ENCODE measurements around the gene SLC25A25. TPM values are rescaled to one million over a fixed set of nuclear protein-coding genes. Genes with fewer than 3 reads are reported as not detected.
A peak's percentile ranks its signal among the peaks of the same experiment; 100 is the strongest.
"Not testable (repeated sequence)": the region's sequence is repeated elsewhere in the genome, so short reads cannot be mapped to it uniquely, and the experiment has no call there.

SLC25A25 gene
- total RNA-seq, result 15.6 and 18.0 TPM in 2 replicates
- long read RNA-seq, transcript SLC25A25-201 (10 exons, 3,474 nt), result major isoform, 13 of 16 reads
- long read RNA-seq, partial matches to known transcripts, result 0 of 16 reads
- long read RNA-seq, other reads (novel, unspliced or antisense), result 2 of 16 reads

DNA sequence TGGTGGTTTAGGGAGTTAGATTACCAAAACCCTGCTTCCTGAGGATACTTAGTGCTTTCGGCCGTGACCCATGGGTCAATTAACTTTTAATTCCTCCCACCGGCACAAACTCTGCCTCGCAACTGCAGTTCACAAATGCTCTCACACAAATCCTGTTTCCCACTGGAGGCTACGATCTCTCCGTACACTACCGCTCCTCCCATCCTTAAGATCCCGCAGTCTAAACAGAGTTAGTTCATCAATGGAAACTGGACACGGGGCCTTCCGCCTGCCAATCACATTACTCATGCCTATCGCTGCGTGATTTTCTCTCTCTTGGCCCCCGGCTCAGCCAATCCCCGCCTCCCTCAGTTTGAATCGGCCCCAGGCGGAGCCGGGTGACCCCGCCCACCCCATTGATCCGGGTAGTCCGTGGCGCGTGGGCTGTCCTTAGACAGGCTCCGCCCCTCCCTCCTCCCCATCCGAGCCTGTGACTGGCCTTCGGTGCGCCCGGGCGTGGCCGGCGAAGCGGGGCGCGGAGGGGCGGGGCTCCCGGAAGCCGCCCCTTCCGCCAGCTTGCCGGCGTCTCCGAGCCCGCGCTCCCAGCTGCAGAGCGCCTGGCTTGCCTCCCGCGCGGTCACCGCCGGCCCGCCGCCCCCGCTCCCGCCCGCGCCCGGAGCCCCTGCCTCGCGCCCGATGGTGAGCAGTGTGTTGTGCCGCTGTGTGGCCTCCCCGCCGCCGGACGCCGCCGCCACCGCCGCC lies at the start of gene SLC25A25:
Gene SLC25A25 (plus strand): TSS at position 588 of the 741 bp plus-strand sequence. CDS start 88 bp downstream, at position 676.
- no peaks in the 10 kb centered on the region for H3K9me3 Mint-ChIP-seq (ENCODE audit: unreplicated experiment)
- peaks cover 39% of the 10 kb centered on the region for H3K4me1 Mint-ChIP-seq (ENCODE audit: unreplicated experiment)
- no peaks in the 10 kb centered on the region for H3K27me3 Mint-ChIP-seq (ENCODE audit: unreplicated experiment)
- peak within 1 kb of the TSS; percentile 93 for H3K27ac Mint-ChIP-seq (ENCODE audit: unreplicated experiment)
- peak within 1 kb of the TSS; percentile 84 for H3K4me3 Mint-ChIP-seq (ENCODE audit: unreplicated experiment)
- TF ChIP-seq, protein P1, sequence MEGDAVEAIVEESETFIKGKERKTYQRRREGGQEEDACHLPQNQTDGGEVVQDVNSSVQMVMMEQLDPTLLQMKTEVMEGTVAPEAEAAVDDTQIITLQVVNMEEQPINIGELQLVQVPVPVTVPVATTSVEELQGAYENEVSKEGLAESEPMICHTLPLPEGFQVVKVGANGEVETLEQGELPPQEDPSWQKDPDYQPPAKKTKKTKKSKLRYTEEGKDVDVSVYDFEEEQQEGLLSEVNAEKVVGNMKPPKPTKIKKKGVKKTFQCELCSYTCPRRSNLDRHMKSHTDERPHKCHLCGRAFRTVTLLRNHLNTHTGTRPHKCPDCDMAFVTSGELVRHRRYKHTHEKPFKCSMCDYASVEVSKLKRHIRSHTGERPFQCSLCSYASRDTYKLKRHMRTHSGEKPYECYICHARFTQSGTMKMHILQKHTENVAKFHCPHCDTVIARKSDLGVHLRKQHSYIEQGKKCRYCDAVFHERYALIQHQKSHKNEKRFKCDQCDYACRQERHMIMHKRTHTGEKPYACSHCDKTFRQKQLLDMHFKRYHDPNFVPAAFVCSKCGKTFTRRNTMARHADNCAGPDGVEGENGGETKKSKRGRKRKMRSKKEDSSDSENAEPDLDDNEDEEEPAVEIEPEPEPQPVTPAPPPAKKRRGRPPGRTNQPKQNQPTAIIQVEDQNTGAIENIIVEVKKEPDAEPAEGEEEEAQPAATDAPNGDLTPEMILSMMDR (IDR thresholded peaks at IDR 0.05), result no peak
- DNase-seq (ENCODE audit: extremely low spot score, unreplicated experiment), result peak; percentile 100
- H3K36me3 Mint-ChIP-seq (ENCODE audit: unreplicated experiment), result peaks cover 3% of the 10 kb centered on the region

DNA sequence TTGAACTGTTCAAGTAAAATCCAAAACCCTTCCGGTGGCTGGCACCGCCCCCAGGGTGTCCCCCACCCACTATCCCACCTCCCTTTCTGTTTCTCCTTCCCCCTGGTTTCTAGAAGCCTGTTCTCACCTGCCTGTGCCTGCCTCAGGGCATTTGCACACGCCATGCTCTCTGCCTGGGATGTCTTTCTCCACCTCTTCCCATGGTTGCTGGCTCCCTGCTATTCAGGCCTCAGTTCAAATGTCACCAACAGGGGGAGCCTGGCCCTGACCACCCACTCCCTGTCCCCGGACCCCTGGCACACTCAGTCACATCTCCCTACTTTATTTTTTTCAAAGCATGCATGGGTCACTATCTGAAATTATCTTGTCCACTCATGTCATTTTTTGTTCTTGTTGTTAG lies 47.3 kb upstream of the SLC25A25 start:
- TF ChIP-seq, protein P1 (IDR thresholded peaks at IDR 0.05), result no peak
- Mint-ChIP-seq H3K9me3 (ENCODE audit: unreplicated experiment) (no peaks in the 10 kb centered on the region), H3K4me1 (ENCODE audit: unreplicated experiment) (peaks cover 14% of the 10 kb centered on the region), H3K36me3 (ENCODE audit: unreplicated experiment) (no peaks in the 10 kb centered on the region), H3K4me3 (ENCODE audit: unreplicated experiment) (no peak overlapping the region), H3K27me3 (ENCODE audit: unreplicated experiment) (no peaks in the 10 kb centered on the region), H3K27ac (ENCODE audit: unreplicated experiment) (no peak overlapping the region)
- DNase-seq (ENCODE audit: extremely low spot score, unreplicated experiment), result no peak

DNA sequence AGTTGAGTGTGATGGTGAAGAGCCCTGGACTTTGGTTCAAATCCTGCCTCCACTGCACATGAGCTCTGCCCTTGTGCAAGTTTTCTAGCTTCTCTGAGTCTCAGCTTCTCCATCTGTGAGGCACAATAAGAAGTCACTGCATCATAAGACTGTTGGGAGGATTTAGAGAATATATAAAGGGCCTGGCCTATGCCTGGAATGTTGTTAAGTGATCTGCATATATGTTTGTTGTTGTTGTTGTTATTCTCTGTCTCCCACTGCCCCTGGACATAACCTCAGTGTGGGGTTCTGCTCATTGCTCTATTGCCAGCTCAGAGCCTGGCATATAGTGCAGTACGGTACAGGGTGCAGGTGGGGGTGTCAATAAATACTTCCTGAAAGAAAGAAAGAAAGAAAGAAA lies 46.9 kb upstream of the SLC25A25 start:
- H3K27ac Mint-ChIP-seq (ENCODE audit: unreplicated experiment), result no peak overlapping the region
- DNase-seq (ENCODE audit: extremely low spot score, unreplicated experiment), result no peak
- H3K4me3 Mint-ChIP-seq (ENCODE audit: unreplicated experiment), result no peak overlapping the region
- no peaks in the 10 kb centered on the region for H3K27me3 Mint-ChIP-seq (ENCODE audit: unreplicated experiment)
- peaks cover 12% of the 10 kb centered on the region for H3K4me1 Mint-ChIP-seq (ENCODE audit: unreplicated experiment)
- TF ChIP-seq, protein P1 (IDR thresholded peaks at IDR 0.05), result no peak
- no peaks in the 10 kb centered on the region for H3K9me3 Mint-ChIP-seq (ENCODE audit: unreplicated experiment)
- H3K36me3 Mint-ChIP-seq (ENCODE audit: unreplicated experiment), result no peaks in the 10 kb centered on the region

DNA sequence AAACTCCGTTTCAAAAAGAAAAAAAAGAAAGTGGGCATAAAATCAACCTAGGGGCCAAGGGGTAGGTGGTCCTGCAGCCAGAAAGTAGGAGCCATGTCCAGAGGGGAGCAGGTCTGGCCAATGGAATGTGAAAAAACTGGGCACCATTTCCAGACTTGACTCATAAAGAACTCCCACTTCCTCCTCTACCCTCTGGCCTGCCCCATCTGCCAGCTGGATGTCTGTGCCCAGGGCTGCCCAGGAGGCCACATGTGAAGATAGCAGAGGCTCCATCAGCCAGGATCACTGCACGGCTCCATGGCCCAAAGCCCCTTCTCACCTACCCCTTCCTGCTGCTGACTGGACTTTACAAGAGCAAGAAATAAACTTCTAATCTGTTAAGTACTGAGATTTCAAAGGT lies 45.1 kb upstream of the SLC25A25 start:
- Mint-ChIP-seq H3K9me3 (ENCODE audit: unreplicated experiment) (no peaks in the 10 kb centered on the region), H3K27me3 (ENCODE audit: unreplicated experiment) (no peaks in the 10 kb centered on the region), H3K27ac (ENCODE audit: unreplicated experiment) (no peak overlapping the region), H3K4me1 (ENCODE audit: unreplicated experiment) (peaks cover 25% of the 10 kb centered on the region), H3K36me3 (ENCODE audit: unreplicated experiment) (no peaks in the 10 kb centered on the region), H3K4me3 (ENCODE audit: unreplicated experiment) (no peak overlapping the region)
- DNase-seq (ENCODE audit: extremely low spot score, unreplicated experiment), result no peak
- TF ChIP-seq, protein P1 (IDR thresholded peaks at IDR 0.05), result no peak

DNA sequence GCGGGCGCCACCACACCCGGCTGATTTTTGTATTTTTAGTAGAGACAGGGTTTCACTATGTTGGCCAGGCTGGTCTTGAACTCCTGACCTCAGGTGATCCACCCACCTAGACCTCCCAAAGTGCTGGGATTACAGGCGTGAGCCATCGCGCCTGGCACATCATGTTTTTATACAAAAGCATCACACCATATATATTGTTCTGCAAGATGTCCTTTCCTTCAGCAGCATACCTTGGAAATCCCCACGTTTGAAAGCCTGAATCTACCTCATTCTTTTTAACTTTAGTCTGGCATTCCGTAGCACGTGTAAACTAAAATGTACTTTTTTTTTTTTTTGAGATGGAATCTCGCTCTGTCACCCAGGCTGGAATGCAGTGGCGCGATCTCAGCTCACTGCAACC lies 44.4 kb upstream of the SLC25A25 start:
- H3K27ac Mint-ChIP-seq (ENCODE audit: unreplicated experiment); H3K9me3 Mint-ChIP-seq (ENCODE audit: unreplicated experiment); H3K36me3 Mint-ChIP-seq (ENCODE audit: unreplicated experiment): not testable (repeated sequence)

More for the DNA sequence above, 44.4 kb upstream of the SLC25A25 start:
- H3K27me3 Mint-ChIP-seq (ENCODE audit: unreplicated experiment); H3K4me3 Mint-ChIP-seq (ENCODE audit: unreplicated experiment); DNase-seq (ENCODE audit: extremely low spot score, unreplicated experiment): not testable (repeated sequence)
- peaks cover 30% of the 10 kb centered on the region for H3K4me1 Mint-ChIP-seq (ENCODE audit: unreplicated experiment)
